Liver (tissue), 2 donors: ENCODE measurements around the gene ADGRV1.
"Not testable (repeated sequence)": the region's sequence is repeated elsewhere in the genome, so short reads cannot be mapped to it uniquely, and the experiment has no call there.

Experiments used
- CTCF ChIP-seq: fragments of 150-350 bp; IDR thresholded peaks from 2 replicates; pipeline ENCODE4 v1.5.1; 2017; ENCODE audit warnings: improper control_type of control experiment, low read depth, low read length; ENCODE audit not compliant: missing input control
- REST ChIP-seq: IDR thresholded peaks from 2 replicates; pipeline ENCODE4 v1.6.1; 2016; ENCODE audit warnings: antibody characterized with exemption, mild to moderate bottlenecking
- donor health status: healthy.

- TF ChIP-seq REST, CTCF: not testable (repeated sequence)
These were observed 238.3 kb downstream of the ADGRV1 start for GRCh38 chr5:90796919-90797318.
